Left cardiac atrium (tissue), 4 donors: Measurements from ENCODE around the gene ECSIT. TPM values are rescaled to one million over a fixed set of nuclear protein-coding genes. Genes with fewer than 3 reads are reported as not detected.
"Not testable (repeated sequence)": the region's sequence is repeated elsewhere in the genome, so short reads cannot be mapped to it uniquely, and the experiment has no call there.

ENCODE experiments used
- ATAC-seq, 2 donors: fragments of 200-7000 bp; cut with Tn5 transposase; one replicate each; pipeline ENCODE4 v1.9.1; 2020; ENCODE audit warnings: mild to moderate bottlenecking in 2 of 2, moderate library complexity in 2 of 2
- DNase-seq: peaks from one replicate; pipeline ENCODE4 v3.0.0-alpha.2; 2020
- intact Hi-C, 2 donors: fragments of 100-400 bp; cut with DNase I; formaldehyde crosslinking; loops; one replicate each; pipeline versions ENCODE4 v1.14.1 to v1.15.1; 2022 to 2023
- total RNA-seq, 2 donors: library from RNA; stranded (reverse); fragmentation: NEBNext Ultra II Directional; extraction: Animal tissue kit (Norgen Biotek cat#: 25700); gene quantifications; one replicate each; pipeline ENCODE4 v1.2.1, GENCODE V29; 2021
- donor health status: DM: no; HTN: yes; CAD: no.
- donor health status: DM: no; HTN: yes; CAD: no; lungs with severe emphysema.
- donor health status: DM: yes; HTN: yes; CAD: no.
- donor health status: Dilated cardiomyopathy.

The ECSIT gene
- total RNA-seq, 2 donors from 2014 or later, result 99.4 to 105 TPM

DNA sequence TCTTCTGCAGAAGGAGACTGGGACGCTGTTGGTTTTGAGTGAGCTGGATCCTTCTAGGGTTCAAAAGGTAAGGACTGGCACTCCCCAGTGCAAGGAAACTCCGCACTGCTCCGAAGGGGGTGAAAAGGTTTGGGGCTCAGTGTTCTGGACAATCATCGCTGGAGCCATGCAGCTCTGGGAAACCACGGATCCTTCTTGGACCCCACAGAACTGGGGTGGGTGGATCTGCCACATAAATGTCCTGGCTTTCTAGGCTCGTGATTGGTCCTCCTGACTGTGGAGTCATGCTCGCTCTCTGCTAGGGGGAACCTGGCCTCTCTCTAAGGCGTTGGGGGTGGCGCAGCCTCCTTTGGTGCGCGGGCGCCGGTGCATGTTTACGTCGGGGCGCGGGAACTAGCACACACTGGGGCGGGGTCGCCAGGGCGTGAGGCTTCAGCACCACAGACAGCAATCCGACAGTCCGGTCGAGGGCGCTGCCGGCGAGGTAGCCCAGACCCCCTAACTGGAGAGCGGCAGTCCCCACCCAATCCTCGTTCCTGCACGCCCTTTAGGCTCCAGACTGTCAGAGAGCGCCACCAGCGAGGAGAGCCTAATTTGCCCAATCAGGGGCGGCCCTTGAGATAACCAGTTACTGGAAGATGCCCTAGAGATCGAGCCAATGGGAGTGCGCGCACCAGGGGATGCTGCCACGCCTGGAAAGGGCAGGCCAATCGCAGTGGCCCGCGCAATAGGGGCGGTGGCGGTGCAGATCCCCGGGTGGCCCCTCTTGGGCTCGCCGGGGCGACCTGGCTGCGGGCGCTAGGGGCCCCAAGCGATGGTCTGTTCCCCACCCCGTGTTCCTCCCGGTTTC is 47.2 kb downstream of the ECSIT start:
- peak; percentile 63 to 80 for ATAC-seq
- DNase-seq, result peak; percentile 84
- intact Hi-C loops, result loop anchor here in 1 of 2 donors (10.0 kb wide), 1 partner anchor 187 kb away; the partner anchor contains the start of gene TSPAN16

DNA sequence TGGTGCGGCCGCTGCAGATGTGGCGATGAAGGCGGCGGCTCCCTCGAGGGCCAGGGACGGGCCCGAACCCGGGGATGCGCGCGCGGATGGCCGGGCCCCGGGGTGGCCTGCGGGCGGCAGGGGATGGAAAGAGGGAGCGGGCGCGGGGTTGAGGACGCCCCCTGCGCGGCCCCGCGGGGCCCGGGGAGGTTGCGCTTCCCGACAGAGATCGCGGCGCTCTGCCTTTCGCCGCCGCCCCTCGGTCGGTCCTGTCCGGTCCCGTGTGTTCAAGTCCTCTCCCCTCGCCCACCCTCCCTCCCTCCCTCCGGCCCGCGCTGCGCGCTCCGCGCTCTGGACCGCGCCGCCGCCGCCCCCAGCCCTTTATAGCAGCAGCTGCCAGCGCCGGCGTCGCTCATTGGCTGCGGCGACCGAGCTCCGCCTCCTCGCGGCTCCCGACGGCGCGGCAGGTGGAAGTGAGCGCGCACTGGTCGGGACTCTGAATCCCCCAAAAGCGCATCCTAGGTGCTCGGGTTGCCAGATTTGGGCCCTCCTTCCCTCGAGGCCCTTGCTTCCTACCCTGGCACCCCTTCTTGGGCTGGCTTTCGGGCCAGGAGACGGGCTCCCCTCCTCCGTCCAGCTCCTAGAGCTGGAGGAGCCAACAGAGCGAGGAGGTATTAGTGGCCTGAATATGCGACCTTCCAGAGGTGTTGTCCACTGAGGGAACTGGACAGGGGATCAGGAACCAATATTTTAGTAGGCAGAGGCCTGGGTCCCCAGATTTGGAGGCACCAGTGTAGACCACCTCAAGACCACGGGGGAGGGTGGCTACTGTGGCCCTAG is 48.0 kb downstream of the ECSIT start, which contains the start of gene ELAVL3:
TSS of gene ELAVL3 (minus strand) at position 332 of the 819 bp plus-strand sequence. CDS start 438 bp downstream, outside the sequence.
- DNase-seq (no peak), ATAC-seq (no peak)
- intact Hi-C loops, result loop anchor here in 1 of 2 donors (10.0 kb wide), 1 partner anchor 186 kb away; the partner anchor contains the start of gene TSPAN16

DNA sequence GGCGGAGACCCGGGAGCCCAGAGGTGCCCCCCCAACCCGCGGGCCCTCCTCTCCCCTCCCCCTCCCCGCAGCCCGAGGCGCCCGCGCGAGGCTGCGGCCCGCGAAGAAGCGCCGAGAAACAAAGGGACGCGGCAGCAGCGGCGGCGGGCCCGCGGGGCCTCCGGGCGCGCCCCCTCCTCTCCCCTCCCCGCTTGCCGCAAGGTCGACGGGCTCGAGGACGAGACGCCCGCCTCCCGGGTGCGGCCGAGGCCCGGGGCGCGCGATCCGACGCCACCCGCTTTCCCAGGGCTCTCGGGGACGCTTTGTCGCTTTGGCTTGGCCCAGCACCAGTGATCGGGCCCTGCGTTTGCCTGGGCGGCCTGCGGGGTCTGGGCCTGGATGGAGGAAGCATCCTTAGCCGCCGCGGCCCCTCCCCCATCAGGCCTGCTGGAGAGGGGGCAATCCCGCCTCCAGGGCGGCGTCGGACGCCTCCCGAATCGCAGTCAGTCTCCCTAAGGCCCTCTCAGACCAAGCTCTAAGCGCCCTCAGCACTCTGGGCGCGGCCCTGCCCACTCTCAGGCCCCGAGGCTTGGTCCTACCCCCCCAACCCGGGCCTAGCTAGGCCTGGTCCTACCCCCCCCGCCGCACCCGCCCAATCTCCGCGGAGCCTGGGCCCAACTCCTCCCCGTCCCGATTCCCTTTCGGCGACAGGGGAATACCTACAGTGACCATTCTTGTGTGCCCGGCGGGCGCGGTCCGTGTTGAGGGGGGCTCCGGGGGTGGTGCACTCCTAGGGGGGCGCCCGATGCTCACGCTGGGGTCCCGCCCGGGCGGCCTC is 48.8 kb downstream of the ECSIT start:
- ATAC-seq (no peak), DNase-seq (no peak)
- intact Hi-C loops, result loop anchor here in 1 of 2 donors (10.0 kb wide), 1 partner anchor 185 kb away; the partner anchor contains the start of gene TSPAN16

- DNase-seq, result peak; percentile 51
- ATAC-seq, result peak in 1 of 2 donors; percentile 9
- intact Hi-C loops, result no loop called here
Observed at GRCh38 chr19:11479090-11479897, 49.6 kb downstream of the ECSIT start.

DNA sequence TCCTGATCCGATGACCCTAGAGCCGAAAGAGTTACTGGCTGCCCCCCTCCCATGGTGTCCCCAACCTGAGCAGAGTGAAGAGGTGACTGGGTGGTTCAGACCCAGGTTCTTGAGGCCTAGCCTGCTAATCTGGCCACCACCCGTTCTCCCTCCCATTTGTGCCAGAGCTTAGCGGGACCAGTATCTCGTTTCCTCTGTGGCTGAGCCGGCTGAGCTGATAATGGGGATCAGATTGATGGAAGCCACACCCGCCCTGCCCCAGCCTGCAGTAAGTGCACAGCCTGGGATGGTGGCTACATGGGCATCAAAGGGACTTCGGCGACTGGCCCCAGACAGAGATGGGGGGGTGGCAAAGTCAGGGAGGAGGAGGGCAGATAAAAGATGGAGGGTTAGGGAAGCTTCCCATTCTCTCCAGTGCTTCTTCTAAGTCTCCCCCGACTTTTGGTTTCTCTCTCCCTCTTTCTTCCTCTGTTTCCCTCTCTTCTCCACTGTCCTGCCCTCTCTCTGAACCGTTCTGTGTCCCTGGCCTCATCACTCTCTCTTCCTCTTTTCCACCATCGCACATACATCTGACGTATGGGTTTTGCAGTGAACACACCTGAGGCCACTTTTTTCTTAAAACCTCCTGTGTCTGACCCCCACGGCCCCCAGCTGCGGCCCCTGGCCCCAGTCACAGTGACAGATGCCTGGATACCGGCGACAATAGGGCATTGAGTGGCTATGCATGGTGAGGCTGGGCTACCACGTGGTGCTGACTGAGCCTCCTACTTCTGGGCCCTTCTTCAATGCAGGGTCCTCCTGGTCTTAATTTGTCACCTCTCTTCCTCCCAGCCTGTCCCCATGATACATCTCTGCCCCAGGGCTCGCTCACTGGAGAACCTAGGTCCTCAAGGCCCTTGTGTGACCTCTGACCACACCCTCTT is 50.5 kb downstream of the ECSIT start:
- intact Hi-C loops, result no loop called here
- ATAC-seq, result no peak
- DNase-seq, result no peak

DNA sequence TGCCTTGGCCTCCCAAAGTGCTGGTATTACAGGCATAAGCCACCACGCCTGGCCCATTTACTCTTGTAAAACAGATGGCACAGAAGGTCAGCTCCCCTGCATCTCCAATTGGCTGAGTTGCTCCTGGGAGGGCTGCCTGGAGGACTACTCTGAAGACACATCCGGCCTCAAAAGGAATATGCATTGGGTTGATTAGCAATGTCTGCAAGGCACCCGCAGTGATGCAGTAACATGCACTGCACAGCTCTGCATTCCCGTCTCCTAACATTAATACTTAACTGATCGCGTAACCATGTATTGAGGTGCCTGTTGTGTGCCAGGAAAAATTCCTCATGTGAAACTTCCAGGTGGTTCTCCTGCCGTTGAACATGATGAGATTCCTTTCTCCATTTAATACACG is 53.1 kb downstream of the ECSIT start:
- intact Hi-C loops, result no loop called here
- ATAC-seq (no peak), DNase-seq (no peak)

DNA sequence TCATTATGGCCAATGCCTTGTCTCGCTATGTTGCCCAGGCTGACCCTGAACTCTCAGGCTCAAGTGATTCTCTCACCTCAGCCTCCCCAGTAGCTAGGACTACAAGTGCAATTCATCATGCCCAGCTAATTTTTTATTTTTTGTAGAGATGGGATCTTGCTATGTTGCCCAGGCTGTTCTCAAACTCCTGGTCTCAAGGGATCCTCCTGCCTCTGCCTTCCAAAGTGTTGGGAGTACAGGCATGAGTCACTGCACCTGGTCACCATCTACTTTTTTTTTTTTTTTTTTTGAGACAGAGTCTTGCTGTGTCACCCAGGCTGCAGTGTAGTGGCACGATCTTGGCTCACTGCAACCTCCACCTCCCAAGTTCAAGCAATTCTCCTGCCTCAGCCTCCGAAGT is 53.6 kb downstream of the ECSIT start:
- ATAC-seq, intact Hi-C loops, DNase-seq: not testable (repeated sequence)

DNA sequence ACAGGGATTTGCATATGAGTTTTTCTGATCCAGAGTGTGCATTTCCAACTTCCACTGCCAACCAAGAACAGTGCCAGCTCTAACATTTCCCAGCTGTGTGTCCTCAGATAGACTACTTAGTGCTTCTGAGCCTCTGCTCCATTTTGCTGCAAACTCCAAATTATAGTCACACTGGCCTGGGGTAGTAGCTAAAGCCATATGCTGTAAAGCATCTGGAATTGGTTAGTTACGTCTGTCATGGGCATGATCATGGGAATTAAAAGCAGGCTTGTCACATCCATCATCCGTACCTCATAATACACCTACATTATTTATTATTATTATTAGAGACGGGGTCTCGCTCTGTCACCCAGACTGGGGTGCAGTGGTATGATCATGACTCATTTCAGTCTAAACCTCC is 55.2 kb downstream of the ECSIT start:
- no peak for ATAC-seq
- intact Hi-C loops, result no loop called here
- DNase-seq, result no peak

DNA sequence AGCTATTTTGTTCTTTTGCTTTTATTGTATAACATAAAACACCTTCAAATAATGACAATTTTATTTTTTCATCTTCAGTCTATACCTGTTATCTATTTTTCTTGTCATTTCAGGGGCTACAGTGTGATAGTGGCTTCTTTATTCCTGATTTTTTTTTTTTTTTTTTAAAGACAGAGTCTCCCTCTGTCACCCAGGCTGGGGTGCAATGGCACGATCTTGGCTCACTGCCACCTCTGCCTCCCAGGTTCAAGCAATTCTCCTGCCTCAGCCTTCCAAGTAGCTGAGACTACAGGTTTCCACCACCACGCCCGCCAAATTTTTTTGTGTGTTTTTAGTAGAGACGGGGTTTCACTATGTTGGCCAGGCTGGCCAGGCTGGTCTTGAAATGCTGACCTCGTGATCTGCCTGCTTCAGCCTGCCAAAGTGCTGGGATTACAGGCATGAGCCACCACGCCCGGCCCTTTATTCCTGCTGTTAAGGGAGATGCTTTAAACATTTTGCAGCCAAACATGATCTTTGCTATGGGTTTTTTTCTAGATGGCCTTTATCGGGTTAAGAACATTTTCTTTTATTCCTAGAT is 60.6 kb downstream of the ECSIT start:
- DNase-seq, result peak; percentile 13
- intact Hi-C loops, ATAC-seq: not testable (repeated sequence)

- intact Hi-C loops, result no loop called here
- ATAC-seq, result no peak
- no peak for DNase-seq
Observed at GRCh38 chr19:11465600-11465999, 63.3 kb downstream of the ECSIT start.

DNA sequence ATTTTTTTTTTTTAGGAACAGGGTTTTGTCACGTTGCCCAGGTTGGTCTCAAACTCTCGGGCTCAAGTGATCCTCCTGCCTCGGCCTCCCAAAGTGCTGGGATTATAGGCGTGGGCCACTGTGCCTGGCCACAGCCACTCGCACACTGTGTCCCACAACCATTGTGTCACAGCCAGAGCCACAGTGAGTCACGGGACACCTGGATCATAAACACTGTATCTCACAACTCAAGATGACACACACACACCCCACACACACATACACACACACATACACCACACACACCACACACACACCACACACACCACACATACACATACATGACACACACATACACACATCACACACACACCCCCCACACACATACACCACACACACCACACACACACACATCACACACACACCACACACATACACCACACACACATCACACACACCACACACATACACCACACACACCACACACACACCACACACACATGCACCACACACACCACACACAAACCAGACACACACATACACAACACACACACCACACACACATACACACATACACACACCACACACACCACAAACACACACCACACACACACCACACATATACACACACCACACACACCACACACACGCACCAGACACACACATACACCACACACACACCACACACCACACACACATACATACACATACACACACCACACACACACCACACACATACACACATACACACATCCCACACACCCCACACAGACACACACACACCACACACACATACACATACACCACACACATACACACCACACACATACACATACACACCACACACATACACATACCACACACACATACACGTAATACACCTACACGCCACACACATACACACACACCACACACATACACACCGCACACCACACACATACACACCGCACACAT is 64.3 kb downstream of the ECSIT start:
- no peak for DNase-seq
- ATAC-seq, result no peak
- intact Hi-C loops, result no loop called here

DNA sequence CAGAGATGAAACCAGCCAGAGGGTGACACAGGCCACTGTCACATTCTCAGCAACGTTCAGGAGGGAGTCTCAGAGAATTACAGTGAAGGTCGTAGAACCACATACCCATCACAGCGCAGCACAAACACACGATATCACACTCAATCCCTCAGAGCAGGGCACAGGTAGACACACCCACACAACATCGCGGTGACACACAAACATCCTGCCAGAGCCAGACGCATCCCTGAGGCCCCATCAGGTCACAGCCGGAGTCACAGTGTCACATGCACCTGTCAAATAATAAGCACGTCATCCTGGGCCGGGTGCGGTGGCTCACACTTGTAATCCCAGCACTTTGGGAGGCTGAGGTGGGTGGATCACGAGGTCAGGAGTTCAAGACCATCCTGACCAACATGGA is 65.5 kb downstream of the ECSIT start:
- ATAC-seq (no peak), DNase-seq (no peak)
- intact Hi-C loops, result no loop called here

DNA sequence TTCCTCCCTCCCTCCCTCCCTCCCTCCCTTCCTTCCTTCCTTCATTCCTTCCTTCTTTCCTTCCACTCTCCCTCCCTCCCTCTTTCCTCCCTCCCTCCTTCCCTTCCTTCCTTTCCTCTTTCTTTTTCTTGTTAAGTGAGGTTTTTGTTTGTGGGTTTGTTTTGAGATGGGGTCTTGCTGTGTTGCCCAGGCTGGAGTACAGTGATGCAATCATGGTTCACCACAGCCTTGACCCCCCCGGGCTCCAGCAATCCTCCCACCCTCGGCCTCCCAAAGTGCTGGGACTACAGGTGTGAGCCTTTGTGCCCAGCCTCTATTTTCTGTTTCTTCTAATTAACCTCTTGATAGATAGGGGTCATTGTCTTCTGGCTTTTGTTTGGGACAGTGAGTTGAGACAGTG is 67.5 kb downstream of the ECSIT start:
- ATAC-seq (no peak), DNase-seq (no peak)
- intact Hi-C loops, result no loop called here

- intact Hi-C loops, result no loop called here
- no peak for ATAC-seq
- no peak for DNase-seq
Observed at GRCh38 chr19:11460207-11460606, 68.7 kb downstream of the ECSIT start.

DNA sequence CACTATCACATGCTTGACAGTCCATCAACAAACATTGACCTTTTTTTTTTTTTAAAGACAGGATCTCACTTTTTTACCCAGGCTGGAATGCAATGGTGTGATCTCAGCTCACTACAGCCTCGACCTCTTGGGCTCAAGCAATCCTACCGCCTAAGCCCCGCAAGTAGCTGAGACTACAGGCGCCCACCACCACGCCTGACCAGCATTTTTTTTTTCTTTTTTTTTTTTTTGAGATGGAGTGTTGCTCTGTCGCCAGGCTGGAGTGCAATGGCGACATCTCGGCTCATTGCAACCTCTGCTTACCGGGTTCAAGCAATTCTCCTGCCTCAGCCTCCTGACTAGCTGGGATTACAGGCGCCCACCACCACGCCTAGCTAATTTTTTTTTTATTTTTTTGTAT is 70.0 kb downstream of the ECSIT start:
- DNase-seq, intact Hi-C loops, ATAC-seq: not testable (repeated sequence)
